WTC11 (cell line): Measurements from ENCODE around the gene PRR30. TPM values are rescaled to one million over a fixed set of nuclear protein-coding genes. Genes with fewer than 3 reads are reported as not detected.

Experiments used
- ATAC-seq: fragments of 200-7000 bp; cut with Tn5 transposase; 2 replicates; pipeline ENCODE4 v1.10.0; 2021; ENCODE audit warnings: mild to moderate bottlenecking, moderate library complexity
- CTCF ChIA-PET: fragments of 300-600 bp; sonication (Branson Sonifier 250); formaldehyde crosslinking; loops from one replicate; lab custom pipeline; 2021; ENCODE audit warnings: antibody characterized with exemption; lab: Charles Lee
- POLR2A ChIA-PET: fragments of 350-600 bp; sonication (Branson Sonifier 250); formaldehyde crosslinking; loops from one replicate; lab custom pipeline; 2021; ENCODE audit warnings: antibody characterized with exemption; lab: Charles Lee
- DNase-seq: peaks from one replicate; pipeline ENCODE4 v3.0.0; 2021; ENCODE audit warnings: low spot score
- H3K27ac Mint-ChIP-seq: 2 replicates; pipeline ENCODE4 v1.8.0; 2021; ENCODE audit warnings: mixed read lengths
- H3K27me3 Mint-ChIP-seq: 2 replicates; pipeline ENCODE4 v1.8.0; 2021; ENCODE audit warnings: low read depth, mild to moderate bottlenecking, moderate library complexity, mixed read lengths
- H3K36me3 Mint-ChIP-seq: 2 replicates; pipeline ENCODE4 v1.8.0; 2021; ENCODE audit warnings: mixed read lengths
- H3K4me1 Mint-ChIP-seq: 2 replicates; pipeline ENCODE4 v1.8.0; 2022; ENCODE audit warnings: mixed read lengths
- H3K4me3 Mint-ChIP-seq: 2 replicates; pipeline ENCODE4 v1.8.0; 2021; ENCODE audit warnings: mild to moderate bottlenecking, moderate library complexity, mixed read lengths
- H3K9me3 Mint-ChIP-seq: 2 replicates; pipeline ENCODE4 v1.8.0; 2021; ENCODE audit warnings: mixed read lengths
- ARID4B ChIP-seq: sonication (generic); formaldehyde crosslinking; IDR thresholded peaks from 2 replicates; pipeline ENCODE4 v1.8.0; 2023; ENCODE audit warnings: missing genetic modification reagents, mild to moderate bottlenecking, borderline replicate concordance
- CREM ChIP-seq: sonication (generic); formaldehyde crosslinking; IDR thresholded peaks from 2 replicates; pipeline ENCODE4 v1.8.1; 2022; ENCODE audit warnings: mild to moderate bottlenecking, missing genetic modification reagents, moderate library complexity
- CTCF ChIP-seq: fragments of 200-600 bp; IDR thresholded peaks from 2 replicates; pipeline ENCODE4 v1.8.0; 2022; ENCODE audit warnings: antibody characterized with exemption
- KAT7 ChIP-seq: sonication (generic); formaldehyde crosslinking; IDR thresholded peaks from 2 replicates; pipeline ENCODE4 v1.8.1; 2023; ENCODE audit warnings: missing genetic modification reagents, mild to moderate bottlenecking, borderline replicate concordance
- NFE2L1 ChIP-seq: sonication (generic); formaldehyde crosslinking; IDR thresholded peaks from 2 replicates; pipeline ENCODE4 v1.8.1; 2023; ENCODE audit warnings: missing genetic modification reagents
- NR1H2 ChIP-seq: sonication (generic); formaldehyde crosslinking; IDR thresholded peaks from 2 replicates; pipeline ENCODE4 v1.9.0; 2021; ENCODE audit warnings: mild to moderate bottlenecking, moderate library complexity, missing genetic modification reagents
- RORB ChIP-seq: fragments of 250-450 bp; sonication (Bioruptor Pico); IDR thresholded peaks from 2 replicates; pipeline ENCODE4 v1.9.0; 2021; ENCODE audit warnings: mild to moderate bottlenecking
- SMAD3 ChIP-seq: sonication (generic); formaldehyde crosslinking; IDR thresholded peaks from 2 replicates; pipeline ENCODE4 v1.8.0; 2022; ENCODE audit warnings: missing genetic modification reagents, mild to moderate bottlenecking, borderline replicate concordance
- SOX15 ChIP-seq: fragments of 250-450 bp; sonication (Bioruptor Pico); IDR thresholded peaks from 2 replicates; pipeline ENCODE4 v1.9.0; 2021; ENCODE audit warnings: mild to moderate bottlenecking
- TEAD1 ChIP-seq: sonication (generic); formaldehyde crosslinking; IDR thresholded peaks from 2 replicates; pipeline ENCODE4 v1.8.0; 2022; ENCODE audit warnings: mild to moderate bottlenecking, missing genetic modification reagents
- ZNF138 ChIP-seq: sonication (generic); formaldehyde crosslinking; conservative IDR thresholded peaks from 2 replicates; pipeline ENCODE4 v1.8.1; 2022; ENCODE audit warnings: mild to moderate bottlenecking, moderate library complexity, missing genetic modification reagents
- ZNF317 ChIP-seq: sonication (generic); formaldehyde crosslinking; IDR thresholded peaks from 2 replicates; pipeline ENCODE4 v1.8.1; 2023; ENCODE audit warnings: low read depth, mild to moderate bottlenecking, moderate library complexity, missing genetic modification reagents, borderline replicate concordance
- ZNF416 ChIP-seq: fragments of 250-450 bp; sonication (Bioruptor Pico); IDR thresholded peaks from 2 replicates; pipeline ENCODE4 v1.9.0; 2021; ENCODE audit warnings: mild to moderate bottlenecking, inconsistent platforms
- total RNA-seq: library from RNA; stranded (reverse); gene quantifications from 3 replicates; pipeline ENCODE4 v1.2.3, GENCODE V29; 2021
- TF ChIP-seq, protein P1 (sequence below): sonication (generic); formaldehyde crosslinking; IDR thresholded peaks from 2 replicates; pipeline ENCODE4 v1.8.0; 2022; ENCODE audit warnings: mild to moderate bottlenecking, missing genetic modification reagents
- TF ChIP-seq, protein P2 (sequence below): sonication (generic); formaldehyde crosslinking; IDR thresholded peaks from 2 replicates; pipeline ENCODE4 v1.8.0; 2023; ENCODE audit warnings: mild to moderate bottlenecking, missing genetic modification reagents

The PRR30 gene
- total RNA-seq, 1 experiment from 2014 or later = not detected

DNA sequence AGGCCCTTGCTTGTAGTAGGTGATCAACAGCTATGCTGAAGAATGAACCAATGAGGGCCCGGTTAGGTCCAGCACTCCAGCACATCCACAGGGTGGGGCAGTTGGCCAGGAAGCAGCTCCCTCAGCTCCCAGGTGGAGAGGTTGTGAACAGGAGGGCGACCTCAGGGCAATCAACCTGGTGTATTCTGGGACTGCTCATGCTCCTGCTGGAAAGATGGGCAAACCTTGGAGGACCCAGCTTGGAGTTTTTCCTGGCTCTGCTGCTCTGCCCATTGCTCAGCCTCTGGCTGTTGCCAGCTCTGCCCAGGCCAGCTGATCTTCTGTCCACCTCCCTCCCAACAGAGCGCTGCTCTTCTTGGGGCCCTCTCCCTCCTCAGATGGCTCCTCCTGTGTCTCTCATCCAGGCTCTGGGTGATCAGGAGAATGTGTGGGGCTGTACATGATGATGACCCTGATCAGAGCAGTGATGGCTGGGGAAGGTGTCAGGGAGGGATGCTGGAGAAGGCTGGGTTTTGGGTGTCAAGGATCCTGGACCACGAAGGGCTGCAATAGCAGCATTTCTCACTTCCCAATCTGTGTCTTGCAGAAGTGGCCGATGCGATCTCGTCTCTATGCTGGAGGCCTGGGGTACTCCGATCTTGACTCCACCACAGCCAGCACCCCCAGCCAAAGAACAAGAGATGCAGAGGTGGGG is 13.0 kb upstream of the PRR30 start:
- no peaks in the 10 kb centered on the region for H3K36me3 Mint-ChIP-seq
- H3K27me3 Mint-ChIP-seq = no peaks in the 10 kb centered on the region
- no peaks in the 10 kb centered on the region for H3K9me3 Mint-ChIP-seq
- CTCF ChIA-PET = interaction anchor here (0.6 to 3.2 kb wide), 8 partner anchors 11 to 140 kb away, joined by 3 to 22 read pairs (median 8); partner anchors contain the start of gene PREB
- POLR2A ChIA-PET = interaction anchor here (0.6 kb wide), 1 partner anchor 71 kb away, joined by 5 read pairs; no protein-coding TSS in a partner anchor
- H3K27ac Mint-ChIP-seq = no peak overlapping the region
- ATAC-seq = peak; percentile 86
- H3K4me1 Mint-ChIP-seq = no peaks in the 10 kb centered on the region
- H3K4me3 Mint-ChIP-seq = no peak overlapping the region
- TF ChIP-seq CTCF (no peak), CREM (CRISPR knock-in tag) (no peak), ZNF416 (no peak), RORB (CRISPR knock-in tag) (no peak), SOX15 (CRISPR knock-in tag) (no peak)
- TF ChIP-seq, protein P1, sequence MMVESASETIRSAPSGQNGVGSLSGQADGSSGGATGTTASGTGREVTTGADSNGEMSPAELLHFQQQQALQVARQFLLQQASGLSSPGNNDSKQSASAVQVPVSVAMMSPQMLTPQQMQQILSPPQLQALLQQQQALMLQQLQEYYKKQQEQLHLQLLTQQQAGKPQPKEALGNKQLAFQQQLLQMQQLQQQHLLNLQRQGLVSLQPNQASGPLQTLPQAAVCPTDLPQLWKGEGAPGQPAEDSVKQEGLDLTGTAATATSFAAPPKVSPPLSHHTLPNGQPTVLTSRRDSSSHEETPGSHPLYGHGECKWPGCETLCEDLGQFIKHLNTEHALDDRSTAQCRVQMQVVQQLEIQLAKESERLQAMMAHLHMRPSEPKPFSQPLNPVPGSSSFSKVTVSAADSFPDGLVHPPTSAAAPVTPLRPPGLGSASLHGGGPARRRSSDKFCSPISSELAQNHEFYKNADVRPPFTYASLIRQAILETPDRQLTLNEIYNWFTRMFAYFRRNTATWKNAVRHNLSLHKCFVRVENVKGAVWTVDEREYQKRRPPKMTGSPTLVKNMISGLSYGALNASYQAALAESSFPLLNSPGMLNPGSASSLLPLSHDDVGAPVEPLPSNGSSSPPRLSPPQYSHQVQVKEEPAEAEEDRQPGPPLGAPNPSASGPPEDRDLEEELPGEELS (CRISPR knock-in tag) = no peak
- DNase-seq = peak; percentile 29

DNA sequence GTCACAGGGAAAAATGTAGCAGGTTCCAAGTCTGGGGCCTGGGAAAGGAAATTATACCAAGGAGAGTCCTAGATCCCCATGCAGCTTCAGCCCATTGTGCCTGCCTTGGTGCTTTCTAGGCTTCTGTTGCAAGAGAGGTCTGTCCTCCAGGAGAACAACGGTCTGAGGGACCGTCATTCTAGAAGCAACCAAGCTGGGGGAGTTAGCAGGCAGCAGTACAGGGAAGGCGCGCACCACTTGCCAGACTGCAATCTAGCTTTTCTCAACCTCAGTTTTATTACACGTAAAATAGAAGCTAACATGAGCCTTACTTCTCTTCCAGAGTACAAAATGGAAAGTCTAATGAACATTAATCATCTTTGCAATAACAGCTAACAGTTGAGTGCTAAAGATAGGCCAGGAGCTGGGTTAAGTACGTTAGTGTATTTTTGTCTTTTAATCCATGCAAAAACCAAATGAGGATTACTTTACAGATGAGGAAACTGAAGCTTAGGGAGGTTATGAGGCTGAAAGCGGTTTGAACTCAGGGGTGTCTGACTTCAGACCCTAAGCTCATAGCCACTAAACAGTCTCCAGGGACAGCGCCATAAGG is 11.5 kb upstream of the PRR30 start:
- H3K4me1 Mint-ChIP-seq = no peaks in the 10 kb centered on the region
- H3K4me3 Mint-ChIP-seq = no peak overlapping the region
- DNase-seq (no peak), ATAC-seq (no peak)
- no peaks in the 10 kb centered on the region for H3K36me3 Mint-ChIP-seq
- CTCF ChIA-PET = interaction anchor here (0.5 to 3.4 kb wide), 7 partner anchors 16 to 112 kb away, joined by 4 to 22 read pairs (median 9); partner anchors contain the start of gene PREB
- H3K27ac Mint-ChIP-seq = no peak overlapping the region
- POLR2A ChIA-PET = no interaction called here
- TF ChIP-seq SMAD3 = no peak
- no peak for TF ChIP-seq ZNF138
- no peaks in the 10 kb centered on the region for H3K9me3 Mint-ChIP-seq
- no peaks in the 10 kb centered on the region for H3K27me3 Mint-ChIP-seq

- no peak for TF ChIP-seq KAT7 (CRISPR knock-in tag)
- TF ChIP-seq, protein P2, sequence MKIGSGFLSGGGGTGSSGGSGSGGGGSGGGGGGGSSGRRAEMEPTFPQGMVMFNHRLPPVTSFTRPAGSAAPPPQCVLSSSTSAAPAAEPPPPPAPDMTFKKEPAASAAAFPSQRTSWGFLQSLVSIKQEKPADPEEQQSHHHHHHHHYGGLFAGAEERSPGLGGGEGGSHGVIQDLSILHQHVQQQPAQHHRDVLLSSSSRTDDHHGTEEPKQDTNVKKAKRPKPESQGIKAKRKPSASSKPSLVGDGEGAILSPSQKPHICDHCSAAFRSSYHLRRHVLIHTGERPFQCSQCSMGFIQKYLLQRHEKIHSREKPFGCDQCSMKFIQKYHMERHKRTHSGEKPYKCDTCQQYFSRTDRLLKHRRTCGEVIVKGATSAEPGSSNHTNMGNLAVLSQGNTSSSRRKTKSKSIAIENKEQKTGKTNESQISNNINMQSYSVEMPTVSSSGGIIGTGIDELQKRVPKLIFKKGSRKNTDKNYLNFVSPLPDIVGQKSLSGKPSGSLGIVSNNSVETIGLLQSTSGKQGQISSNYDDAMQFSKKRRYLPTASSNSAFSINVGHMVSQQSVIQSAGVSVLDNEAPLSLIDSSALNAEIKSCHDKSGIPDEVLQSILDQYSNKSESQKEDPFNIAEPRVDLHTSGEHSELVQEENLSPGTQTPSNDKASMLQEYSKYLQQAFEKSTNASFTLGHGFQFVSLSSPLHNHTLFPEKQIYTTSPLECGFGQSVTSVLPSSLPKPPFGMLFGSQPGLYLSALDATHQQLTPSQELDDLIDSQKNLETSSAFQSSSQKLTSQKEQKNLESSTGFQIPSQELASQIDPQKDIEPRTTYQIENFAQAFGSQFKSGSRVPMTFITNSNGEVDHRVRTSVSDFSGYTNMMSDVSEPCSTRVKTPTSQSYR (CRISPR knock-in tag) = no peak
- TF ChIP-seq NR1H2 (CRISPR knock-in tag) = no peak
- no peak for TF ChIP-seq ARID4B
- TF ChIP-seq TEAD1 (CRISPR knock-in tag) = no peak
- TF ChIP-seq NFE2L1 = no peak
- TF ChIP-seq ZNF317 (CRISPR knock-in tag) = no peak
- CTCF ChIA-PET = interaction anchor here (0.5 to 3.4 kb wide), 6 partner anchors 16 to 113 kb away, joined by 4 to 13 read pairs (median 6); partner anchors contain the start of gene PREB
- Mint-ChIP-seq H3K9me3 (no peaks in the 10 kb centered on the region), H3K27me3 (no peaks in the 10 kb centered on the region), H3K27ac (no peak overlapping the region), H3K36me3 (no peaks in the 10 kb centered on the region), H3K4me3 (no peak overlapping the region), H3K4me1 (no peaks in the 10 kb centered on the region)
- POLR2A ChIA-PET = interaction anchor here (1.3 kb wide), 1 partner anchor 8 kb away, joined by 3 read pairs; no protein-coding TSS in a partner anchor
- DNase-seq = no peak
- no peak for ATAC-seq
Measured at GRCh38 chr2:27149570-27150405, 10.6 kb upstream of the PRR30 start.
